NCI-H526 treated with DMSO at 0.1 percent for 48 hours (cell line): ENCODE results near the gene PYURF.

Experiments used
- DNase-seq: peaks from one replicate; lab custom pipeline; 2025; lab: John Stamatoyannopoulos, UW

Gene PYURF

GRCh38 chr4:88511236-88511635 is 12.3 kb downstream of the PYURF start:
- DNase-seq = no peak

DNA sequence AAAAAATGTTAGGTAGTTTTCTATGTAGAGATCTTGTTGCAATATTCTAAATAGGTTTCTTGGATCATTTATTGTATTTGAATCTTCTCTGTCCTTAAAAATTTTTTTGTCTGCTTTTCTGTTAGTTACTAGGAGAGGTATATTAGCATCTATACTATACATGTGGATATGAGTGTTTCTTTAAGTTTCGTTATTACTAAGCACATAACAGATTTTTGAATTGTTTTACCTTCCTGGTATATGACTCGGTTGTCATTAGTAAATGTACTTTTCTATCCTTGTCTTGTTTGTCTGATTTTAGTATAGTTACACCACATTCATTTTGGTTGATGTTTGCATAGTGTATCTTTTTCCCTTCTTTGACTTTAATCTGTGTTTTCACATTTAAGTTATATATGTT is 20.2 kb downstream of the PYURF start:
- no peak for DNase-seq

GRCh38 chr4:88497859-88498409 is 25.6 kb downstream of the PYURF start:
- no peak for DNase-seq

DNA sequence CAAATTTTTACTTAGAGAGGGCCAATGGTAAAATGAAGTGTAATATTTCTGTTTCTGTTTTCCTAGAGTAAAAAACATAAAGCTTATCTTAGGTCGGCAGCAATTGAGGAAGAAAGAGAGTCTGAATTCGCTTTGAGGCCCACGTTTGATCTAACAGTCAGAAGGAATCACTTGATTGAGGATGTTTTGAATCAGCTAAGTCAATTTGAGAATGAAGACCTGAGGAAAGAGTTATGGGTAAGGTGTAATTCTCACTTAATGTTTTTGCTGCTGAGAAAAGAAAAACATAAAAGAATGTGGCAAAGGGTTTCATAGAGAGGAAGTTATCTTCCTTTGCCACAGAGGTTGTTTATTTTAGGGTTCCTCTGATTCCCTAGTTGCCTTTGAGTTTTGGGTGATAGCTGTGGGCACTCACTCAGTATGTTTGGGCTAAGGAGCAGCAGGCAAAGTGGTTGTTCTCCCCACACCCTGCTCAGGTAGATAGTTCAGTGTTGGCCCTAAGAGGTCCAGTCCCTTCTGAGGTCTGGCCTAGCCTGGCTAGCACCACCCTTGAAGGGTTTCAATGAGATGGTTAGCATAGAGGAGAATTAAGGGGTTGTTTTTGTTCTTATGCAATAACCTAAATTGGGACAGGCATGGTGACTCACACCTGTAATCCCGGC is 34.3 kb downstream of the PYURF start:
- DNase-seq = no peak

DNA sequence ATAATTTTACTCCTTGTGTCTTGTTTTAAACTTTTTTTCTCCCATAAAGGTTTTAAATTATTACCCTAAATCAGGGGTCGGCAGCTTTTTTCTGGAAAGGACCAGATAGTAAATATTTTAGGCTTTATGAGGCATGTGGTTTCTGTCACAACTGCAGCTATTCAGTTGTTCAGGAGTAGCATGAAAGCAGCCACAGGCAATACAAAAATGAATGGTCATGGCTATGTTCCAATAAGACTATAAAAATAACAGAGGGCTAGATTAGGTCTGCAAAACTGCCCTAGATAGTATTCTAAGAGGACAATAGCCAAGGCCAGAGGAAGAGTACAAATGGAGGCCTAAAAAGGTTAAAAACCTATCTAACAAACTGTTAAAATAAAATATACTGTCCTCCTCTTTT is 42.0 kb downstream of the PYURF start:
- DNase-seq = no peak

- no peak for DNase-seq
Measured at GRCh38 chr4:88478247-88478646, 45.3 kb downstream of the PYURF start.

DNA sequence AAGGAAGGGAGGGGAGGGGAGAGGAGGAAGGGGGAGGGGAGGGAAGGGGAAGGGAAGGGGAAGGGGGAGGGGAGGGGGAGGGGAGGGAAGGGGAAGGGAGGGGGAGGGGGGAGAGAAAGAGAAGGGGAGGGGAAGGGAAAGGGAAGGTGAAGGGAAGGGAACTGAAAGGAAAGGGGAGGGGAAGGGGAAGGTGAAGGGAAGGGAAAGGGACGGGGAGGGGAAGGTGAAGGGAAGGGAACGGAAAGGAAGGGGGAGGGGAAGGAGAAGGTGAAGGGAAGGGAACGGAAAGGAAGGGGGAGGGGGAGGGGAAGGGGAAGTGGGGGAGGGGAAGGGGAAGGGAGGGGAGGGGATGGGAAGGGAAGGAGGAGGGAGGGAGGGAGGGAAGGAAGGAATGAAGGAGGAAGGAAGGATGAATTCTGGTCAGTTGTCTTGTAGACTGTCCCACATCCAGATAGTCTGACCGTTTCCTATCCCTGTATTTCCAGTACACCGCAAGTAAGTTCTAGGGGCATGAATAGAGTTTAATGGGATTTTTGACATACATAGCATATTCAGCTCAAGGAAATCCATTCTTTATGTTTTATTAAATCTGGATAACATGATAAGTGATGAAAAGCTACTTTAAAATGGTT is 46.2 kb downstream of the PYURF start:
- DNase-seq = no peak
